ENCODE measurements around the gene ACOT11. TPM values are rescaled to one million over a fixed set of nuclear protein-coding genes. Genes with fewer than 3 reads are reported as not detected.

Gene ACOT11
- polyA plus RNA-seq, 1 donor from 2014 or later = not detected

DNA sequence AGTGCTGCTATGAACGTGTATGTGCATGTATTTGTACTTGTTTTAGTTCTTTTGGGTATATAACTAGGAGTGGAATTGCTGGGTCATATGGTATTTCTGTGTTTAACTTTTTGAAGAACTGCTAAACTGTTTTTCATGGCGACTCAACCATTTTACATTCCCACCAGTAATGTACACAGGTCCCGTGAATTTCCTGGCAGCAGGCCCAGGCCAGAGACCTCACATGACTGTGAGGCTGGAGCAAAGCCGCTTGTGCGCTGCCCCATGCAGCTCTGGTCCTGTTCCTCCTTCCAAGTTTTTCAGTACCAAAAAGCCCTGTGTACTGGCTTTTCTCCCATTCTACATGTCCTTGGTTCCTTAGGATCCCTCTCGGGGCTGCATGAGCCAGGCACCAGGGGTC lies 29.6 kb downstream of the ACOT11 start:
- no peak overlapping the region for H3K4me2 ChIP-seq (ENCODE audit: low read length)
- H3K79me2 ChIP-seq (replicated peaks; ENCODE audit: insufficient read depth, low read length) = no peaks in the 10 kb centered on the region
- no peaks in the 10 kb centered on the region for H3K9me2 ChIP-seq (ENCODE audit: insufficient read depth, low read length)
- H4K20me1 ChIP-seq (ENCODE audit: insufficient read depth) = no peaks in the 10 kb centered on the region
- no peaks in the 10 kb centered on the region for H3F3A ChIP-seq (ENCODE audit: insufficient read depth, low read length, poor library complexity, severe bottlenecking)
- no peak for TF ChIP-seq POLR2AphosphoS5 (IDR thresholded peaks at IDR 0.05)
- TF ChIP-seq, protein P1, sequence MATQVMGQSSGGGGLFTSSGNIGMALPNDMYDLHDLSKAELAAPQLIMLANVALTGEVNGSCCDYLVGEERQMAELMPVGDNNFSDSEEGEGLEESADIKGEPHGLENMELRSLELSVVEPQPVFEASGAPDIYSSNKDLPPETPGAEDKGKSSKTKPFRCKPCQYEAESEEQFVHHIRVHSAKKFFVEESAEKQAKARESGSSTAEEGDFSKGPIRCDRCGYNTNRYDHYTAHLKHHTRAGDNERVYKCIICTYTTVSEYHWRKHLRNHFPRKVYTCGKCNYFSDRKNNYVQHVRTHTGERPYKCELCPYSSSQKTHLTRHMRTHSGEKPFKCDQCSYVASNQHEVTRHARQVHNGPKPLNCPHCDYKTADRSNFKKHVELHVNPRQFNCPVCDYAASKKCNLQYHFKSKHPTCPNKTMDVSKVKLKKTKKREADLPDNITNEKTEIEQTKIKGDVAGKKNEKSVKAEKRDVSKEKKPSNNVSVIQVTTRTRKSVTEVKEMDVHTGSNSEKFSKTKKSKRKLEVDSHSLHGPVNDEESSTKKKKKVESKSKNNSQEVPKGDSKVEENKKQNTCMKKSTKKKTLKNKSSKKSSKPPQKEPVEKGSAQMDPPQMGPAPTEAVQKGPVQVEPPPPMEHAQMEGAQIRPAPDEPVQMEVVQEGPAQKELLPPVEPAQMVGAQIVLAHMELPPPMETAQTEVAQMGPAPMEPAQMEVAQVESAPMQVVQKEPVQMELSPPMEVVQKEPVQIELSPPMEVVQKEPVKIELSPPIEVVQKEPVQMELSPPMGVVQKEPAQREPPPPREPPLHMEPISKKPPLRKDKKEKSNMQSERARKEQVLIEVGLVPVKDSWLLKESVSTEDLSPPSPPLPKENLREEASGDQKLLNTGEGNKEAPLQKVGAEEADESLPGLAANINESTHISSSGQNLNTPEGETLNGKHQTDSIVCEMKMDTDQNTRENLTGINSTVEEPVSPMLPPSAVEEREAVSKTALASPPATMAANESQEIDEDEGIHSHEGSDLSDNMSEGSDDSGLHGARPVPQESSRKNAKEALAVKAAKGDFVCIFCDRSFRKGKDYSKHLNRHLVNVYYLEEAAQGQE (IDR thresholded peaks at IDR 0.05; ENCODE audit: borderline replicate concordance) = no peak
- TF ChIP-seq EP300 (conservative IDR thresholded peaks at IDR 0.05; ENCODE audit: poor library complexity, severe bottlenecking) = no peak
- TF ChIP-seq, protein P2, sequence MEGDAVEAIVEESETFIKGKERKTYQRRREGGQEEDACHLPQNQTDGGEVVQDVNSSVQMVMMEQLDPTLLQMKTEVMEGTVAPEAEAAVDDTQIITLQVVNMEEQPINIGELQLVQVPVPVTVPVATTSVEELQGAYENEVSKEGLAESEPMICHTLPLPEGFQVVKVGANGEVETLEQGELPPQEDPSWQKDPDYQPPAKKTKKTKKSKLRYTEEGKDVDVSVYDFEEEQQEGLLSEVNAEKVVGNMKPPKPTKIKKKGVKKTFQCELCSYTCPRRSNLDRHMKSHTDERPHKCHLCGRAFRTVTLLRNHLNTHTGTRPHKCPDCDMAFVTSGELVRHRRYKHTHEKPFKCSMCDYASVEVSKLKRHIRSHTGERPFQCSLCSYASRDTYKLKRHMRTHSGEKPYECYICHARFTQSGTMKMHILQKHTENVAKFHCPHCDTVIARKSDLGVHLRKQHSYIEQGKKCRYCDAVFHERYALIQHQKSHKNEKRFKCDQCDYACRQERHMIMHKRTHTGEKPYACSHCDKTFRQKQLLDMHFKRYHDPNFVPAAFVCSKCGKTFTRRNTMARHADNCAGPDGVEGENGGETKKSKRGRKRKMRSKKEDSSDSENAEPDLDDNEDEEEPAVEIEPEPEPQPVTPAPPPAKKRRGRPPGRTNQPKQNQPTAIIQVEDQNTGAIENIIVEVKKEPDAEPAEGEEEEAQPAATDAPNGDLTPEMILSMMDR (IDR thresholded peaks at IDR 0.05; ENCODE audit: poor library complexity, severe bottlenecking) = no peak
- TF ChIP-seq TAF1 (IDR thresholded peaks at IDR 0.05; ENCODE audit: low read depth) = no peak
- TF ChIP-seq RAD21 (conservative IDR thresholded peaks at IDR 0.05) = no peak
- TF ChIP-seq SMC3 (conservative IDR thresholded peaks at IDR 0.05; ENCODE audit: poor library complexity) = no peak
- H2AFZ ChIP-seq (ENCODE audit: low read depth, low read length) = no peak overlapping the region
- no peak overlapping the region for H3K27ac ChIP-seq (ENCODE audit: low read length)
- no peak overlapping the region for H3K4me3 ChIP-seq (ENCODE audit: low read length)
- no peaks in the 10 kb centered on the region for H3K27me3 ChIP-seq (ENCODE audit: insufficient read depth, low read depth, low read length)
- no peaks in the 10 kb centered on the region for H3K9me3 ChIP-seq (ENCODE audit: low read length)
- no peaks in the 10 kb centered on the region for H3K36me3 ChIP-seq (ENCODE audit: insufficient read depth, low read length)
- H3K9ac ChIP-seq (ENCODE audit: low read length) = no peak overlapping the region

DNA sequence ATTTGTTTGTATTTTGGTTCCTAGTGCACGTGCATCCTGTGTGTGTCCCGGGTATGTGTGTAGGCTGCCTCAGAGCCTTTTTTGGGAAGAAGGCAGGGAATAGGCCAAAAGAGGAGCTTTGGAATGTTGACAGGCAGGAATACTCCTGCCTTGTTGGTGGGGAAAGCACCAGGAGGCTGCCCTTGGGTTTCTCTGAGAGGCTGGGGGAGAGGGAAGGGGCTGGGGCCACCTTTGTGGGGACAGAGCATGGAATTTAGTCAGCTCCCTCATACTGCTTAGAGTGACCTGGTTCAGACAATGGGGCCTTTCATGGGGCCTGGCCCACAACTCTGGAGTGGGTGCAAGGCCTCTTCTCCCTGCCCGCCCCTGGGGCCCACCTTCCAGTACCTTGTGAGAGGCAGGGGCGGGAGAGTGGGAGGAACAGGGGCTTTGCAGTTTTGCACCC lies 31.3 kb downstream of the ACOT11 start:
- no peaks in the 10 kb centered on the region for H3K9me2 ChIP-seq (ENCODE audit: insufficient read depth, low read length)
- H3K9me3 ChIP-seq (ENCODE audit: low read length) = no peaks in the 10 kb centered on the region
- H2AFZ ChIP-seq (ENCODE audit: low read depth, low read length) = no peak overlapping the region
- no peak overlapping the region for H3K27ac ChIP-seq (ENCODE audit: low read length)
- no peaks in the 10 kb centered on the region for H4K20me1 ChIP-seq (ENCODE audit: insufficient read depth)
- no peaks in the 10 kb centered on the region for H3K79me2 ChIP-seq (replicated peaks; ENCODE audit: insufficient read depth, low read length)
- TF ChIP-seq, protein P2 (IDR thresholded peaks at IDR 0.05; ENCODE audit: poor library complexity, severe bottlenecking) = no peak
- TF ChIP-seq EP300 (conservative IDR thresholded peaks at IDR 0.05; ENCODE audit: poor library complexity, severe bottlenecking) (no peak), TAF1 (IDR thresholded peaks at IDR 0.05; ENCODE audit: low read depth) (no peak), RAD21 (conservative IDR thresholded peaks at IDR 0.05) (no peak), MXI1 (conservative IDR thresholded peaks at IDR 0.05; ENCODE audit: poor library complexity, severe bottlenecking) (no peak), SMC3 (conservative IDR thresholded peaks at IDR 0.05; ENCODE audit: poor library complexity) (no peak), POLR2AphosphoS5 (IDR thresholded peaks at IDR 0.05) (no peak), EZH2 (IDR thresholded peaks at IDR 0.05; ENCODE audit: borderline replicate concordance, insufficient read depth, low read length, poor library complexity, severe bottlenecking) (no peak)
- TF ChIP-seq, protein P1 (IDR thresholded peaks at IDR 0.05; ENCODE audit: borderline replicate concordance) = no peak
- no peak overlapping the region for H3K4me2 ChIP-seq (ENCODE audit: low read length)
- no peak overlapping the region for H3K9ac ChIP-seq (ENCODE audit: low read length)
- H3K27me3 ChIP-seq (ENCODE audit: insufficient read depth, low read depth, low read length) = no peaks in the 10 kb centered on the region
- H3F3A ChIP-seq (ENCODE audit: insufficient read depth, low read length, poor library complexity, severe bottlenecking) = no peaks in the 10 kb centered on the region
- no peak overlapping the region for H3K4me3 ChIP-seq (ENCODE audit: low read length)
- H3K36me3 ChIP-seq (ENCODE audit: insufficient read depth, low read length) = no peaks in the 10 kb centered on the region

Measured in neural cell (in vitro differentiated cells).